Thoracic aorta (tissue), 2 donors: ENCODE measurements around the gene SLC4A9. TPM values are rescaled to one million over a fixed set of nuclear protein-coding genes. Genes with fewer than 3 reads are reported as not detected.

Source experiments
- ATAC-seq: fragments of 150-250 bp; one replicate; pipeline ENCODE4 v1.8.0; 2017; ENCODE audit warnings: low read depth; ENCODE audit not compliant: insufficient number of reproducible peaks, low FRiP score
- DNase-seq: peaks from one replicate; pipeline ENCODE4 v3.0.0-alpha.2; 2020; ENCODE audit warnings: low spot score
- H3K27ac ChIP-seq, 2 donors: fragments of 200-600 bp; sonication (generic); 1 replicate in 1 of 2; 2 replicates in 1 of 2; pipeline ENCODE4 v1.5.1; 2016; ENCODE audit warnings: mild to moderate bottlenecking in 2 of 2, moderate library complexity in 2 of 2
- H3K27me3 ChIP-seq: fragments of 200-600 bp; sonication (generic); replicated peaks from 2 replicates; pipeline ENCODE4 v1.6.0; 2016; ENCODE audit warnings: mild to moderate bottlenecking; ENCODE audit not compliant: insufficient read depth
- H3K36me3 ChIP-seq: fragments of 200-600 bp; sonication (generic); one replicate; pipeline ENCODE4 v1.5.1; 2016
- H3K4me1 ChIP-seq, 2 donors: fragments of 200-600 bp; sonication (generic); 1 replicate in 1 of 2; 2 replicates in 1 of 2; pipeline versions ENCODE4 v1.5.1 to v1.6.0; 2016; ENCODE audit warnings: low read depth in 2 of 2, mild to moderate bottlenecking in 1 of 2; ENCODE audit not compliant: control insufficient read depth in 1 of 2
- H3K4me3 ChIP-seq: fragments of 200-600 bp; sonication (generic); 2 replicates; pipeline ENCODE4 v1.5.1; 2016; ENCODE audit warnings: mild to moderate bottlenecking
- H3K9me3 ChIP-seq: fragments of 200-600 bp; sonication (generic); 2 replicates; pipeline ENCODE4 v1.5.1; 2016
- total RNA-seq, 2 donors: library from RNA; depleted of rRNA; stranded (reverse); fragments of >200 nt; gene quantifications; one replicate each; pipeline versions ENCODE4 v1.1.0 to v1.2.3, GENCODE V29; 2016
- TF ChIP-seq, protein P1 (sequence below): fragments of 200-600 bp; sonication (generic); IDR thresholded peaks from one replicate; pipeline ENCODE4 v1.5.1; 2019; ENCODE audit warnings: antibody characterized with exemption

Gene SLC4A9
- total RNA-seq, 2 donors from 2014 or later, result not detected

DNA sequence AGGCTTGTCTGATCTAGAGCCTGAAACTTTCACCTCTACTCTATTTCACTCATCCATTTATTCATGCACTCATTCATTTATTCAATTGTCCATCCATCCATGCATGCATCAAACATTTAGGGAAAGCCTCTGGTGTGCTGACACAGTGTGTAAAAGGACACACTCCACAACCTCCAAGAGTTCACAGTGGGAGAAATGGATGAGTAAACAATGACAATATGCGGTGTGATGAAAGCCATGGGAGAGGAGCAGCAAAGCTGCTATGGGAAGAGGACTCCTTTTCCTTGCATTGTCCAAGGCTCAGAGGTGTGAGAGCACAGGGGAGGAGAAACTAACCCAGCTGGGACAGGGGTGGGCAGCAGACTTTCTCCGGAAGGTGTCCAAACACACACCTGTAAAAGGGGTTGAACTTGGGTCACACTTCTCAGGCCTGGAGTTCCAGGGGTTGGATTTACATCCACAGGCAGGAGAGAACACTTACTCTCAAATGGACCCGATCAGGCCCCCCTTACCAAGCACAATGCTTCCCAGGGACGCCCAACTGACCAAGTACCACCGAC is 35.9 kb upstream of the SLC4A9 start:
- H3K4me3 ChIP-seq, result no peak overlapping the region
- no peaks in the 10 kb centered on the region for H3K9me3 ChIP-seq
- no peak for ATAC-seq
- no peak for DNase-seq
- no peaks in the 10 kb centered on the region for H3K27me3 ChIP-seq
- TF ChIP-seq, protein P1, sequence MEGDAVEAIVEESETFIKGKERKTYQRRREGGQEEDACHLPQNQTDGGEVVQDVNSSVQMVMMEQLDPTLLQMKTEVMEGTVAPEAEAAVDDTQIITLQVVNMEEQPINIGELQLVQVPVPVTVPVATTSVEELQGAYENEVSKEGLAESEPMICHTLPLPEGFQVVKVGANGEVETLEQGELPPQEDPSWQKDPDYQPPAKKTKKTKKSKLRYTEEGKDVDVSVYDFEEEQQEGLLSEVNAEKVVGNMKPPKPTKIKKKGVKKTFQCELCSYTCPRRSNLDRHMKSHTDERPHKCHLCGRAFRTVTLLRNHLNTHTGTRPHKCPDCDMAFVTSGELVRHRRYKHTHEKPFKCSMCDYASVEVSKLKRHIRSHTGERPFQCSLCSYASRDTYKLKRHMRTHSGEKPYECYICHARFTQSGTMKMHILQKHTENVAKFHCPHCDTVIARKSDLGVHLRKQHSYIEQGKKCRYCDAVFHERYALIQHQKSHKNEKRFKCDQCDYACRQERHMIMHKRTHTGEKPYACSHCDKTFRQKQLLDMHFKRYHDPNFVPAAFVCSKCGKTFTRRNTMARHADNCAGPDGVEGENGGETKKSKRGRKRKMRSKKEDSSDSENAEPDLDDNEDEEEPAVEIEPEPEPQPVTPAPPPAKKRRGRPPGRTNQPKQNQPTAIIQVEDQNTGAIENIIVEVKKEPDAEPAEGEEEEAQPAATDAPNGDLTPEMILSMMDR, result no peak
- H3K27ac ChIP-seq, result peak overlapping the region; percentile 72 to 83
- H3K4me1 ChIP-seq, result peaks cover 26 to 36% of the 10 kb centered on the region in 2 donors
- no peaks in the 10 kb centered on the region for H3K36me3 ChIP-seq

DNA sequence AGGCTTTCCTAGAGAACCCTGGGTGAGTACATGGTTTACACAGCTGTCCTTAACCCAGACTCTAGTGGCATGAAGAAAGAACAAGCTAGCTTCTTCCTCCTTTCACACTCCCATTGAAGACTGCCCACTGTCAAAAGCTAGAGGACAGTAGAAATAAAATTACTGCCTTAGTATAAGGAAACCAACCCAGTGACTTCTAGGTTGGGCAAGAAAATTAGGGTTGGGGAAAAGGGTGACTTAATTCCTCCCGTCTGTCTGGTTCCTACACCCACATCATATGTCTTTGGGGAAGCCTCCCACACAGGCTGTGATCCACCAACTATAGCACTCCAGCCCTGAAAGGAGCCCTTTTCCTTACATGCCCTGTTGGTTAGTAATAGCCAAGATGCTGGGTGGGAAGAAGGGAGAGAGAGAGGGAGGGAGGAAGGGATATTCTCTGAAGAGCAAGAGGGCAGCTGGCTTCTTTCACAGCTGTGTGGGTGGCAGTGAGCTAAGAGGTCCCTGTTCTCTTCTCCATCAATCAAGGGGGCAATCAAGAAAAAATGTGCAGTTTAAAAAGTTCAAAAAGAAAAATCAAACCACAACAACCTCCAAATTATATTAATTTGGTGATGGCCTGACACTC is 35.3 kb upstream of the SLC4A9 start:
- TF ChIP-seq, protein P1, result no peak
- H3K36me3 ChIP-seq, result no peaks in the 10 kb centered on the region
- H3K4me3 ChIP-seq, result no peak overlapping the region
- DNase-seq, result no peak
- H3K27ac ChIP-seq, result no peak overlapping the region
- H3K9me3 ChIP-seq, result no peaks in the 10 kb centered on the region
- H3K27me3 ChIP-seq, result no peaks in the 10 kb centered on the region
- ATAC-seq, result no peak
- peaks cover 26 to 36% of the 10 kb centered on the region in 2 donors for H3K4me1 ChIP-seq

DNA sequence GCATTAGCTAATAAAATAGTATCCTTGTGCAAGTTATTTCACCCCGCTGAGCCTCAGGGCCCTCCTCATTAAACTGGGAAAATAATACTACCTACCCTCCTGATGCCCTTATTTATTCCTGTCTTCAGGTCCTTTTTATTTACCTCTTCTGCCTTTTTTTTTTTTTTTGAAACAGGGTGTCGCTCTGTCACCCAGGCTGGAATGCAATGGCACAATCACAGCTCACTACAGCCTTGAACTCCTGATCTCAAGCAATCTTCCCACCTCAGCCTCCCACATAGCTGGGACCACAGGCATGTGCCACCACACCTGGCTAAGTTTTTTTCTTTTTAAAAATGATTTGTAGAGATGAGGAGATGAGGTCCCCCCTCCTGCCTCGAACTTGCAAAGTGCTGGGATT is 34.5 kb upstream of the SLC4A9 start:
- TF ChIP-seq, protein P1, result no peak
- DNase-seq (no peak), ATAC-seq (no peak)
- no peaks in the 10 kb centered on the region for H3K27me3 ChIP-seq
- H3K36me3 ChIP-seq, result no peaks in the 10 kb centered on the region
- H3K4me3 ChIP-seq, result no peak overlapping the region
- H3K4me1 ChIP-seq, result peaks cover 26 to 36% of the 10 kb centered on the region in 2 donors
- no peaks in the 10 kb centered on the region for H3K9me3 ChIP-seq
- no peak overlapping the region for H3K27ac ChIP-seq

DNA sequence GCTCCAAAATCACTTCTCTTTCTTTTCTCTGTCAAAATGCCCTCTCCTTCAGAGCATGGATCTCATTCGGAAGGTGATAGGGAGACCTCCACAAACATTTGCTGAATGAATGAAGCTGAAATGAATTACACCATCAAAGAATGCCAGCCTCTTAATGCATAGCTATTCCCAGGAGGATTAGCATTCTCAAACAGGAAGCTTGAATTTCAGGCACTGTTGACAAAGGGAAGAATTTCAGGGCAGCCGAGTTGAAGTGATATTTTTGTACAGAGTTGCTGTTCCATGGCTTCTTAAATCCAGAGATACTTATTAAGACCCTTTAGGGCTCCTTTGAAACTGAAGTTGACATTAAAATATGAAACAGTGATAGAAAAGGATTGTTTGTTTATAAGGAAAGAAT is 32.4 kb upstream of the SLC4A9 start:
- H3K4me3 ChIP-seq, result no peak overlapping the region
- no peaks in the 10 kb centered on the region for H3K9me3 ChIP-seq
- no peaks in the 10 kb centered on the region for H3K36me3 ChIP-seq
- TF ChIP-seq, protein P1, result no peak
- no peak for DNase-seq
- H3K27ac ChIP-seq, result no peak overlapping the region
- no peak for ATAC-seq
- H3K4me1 ChIP-seq, result peaks cover 20 to 34% of the 10 kb centered on the region in 2 donors
- H3K27me3 ChIP-seq, result no peaks in the 10 kb centered on the region

DNA sequence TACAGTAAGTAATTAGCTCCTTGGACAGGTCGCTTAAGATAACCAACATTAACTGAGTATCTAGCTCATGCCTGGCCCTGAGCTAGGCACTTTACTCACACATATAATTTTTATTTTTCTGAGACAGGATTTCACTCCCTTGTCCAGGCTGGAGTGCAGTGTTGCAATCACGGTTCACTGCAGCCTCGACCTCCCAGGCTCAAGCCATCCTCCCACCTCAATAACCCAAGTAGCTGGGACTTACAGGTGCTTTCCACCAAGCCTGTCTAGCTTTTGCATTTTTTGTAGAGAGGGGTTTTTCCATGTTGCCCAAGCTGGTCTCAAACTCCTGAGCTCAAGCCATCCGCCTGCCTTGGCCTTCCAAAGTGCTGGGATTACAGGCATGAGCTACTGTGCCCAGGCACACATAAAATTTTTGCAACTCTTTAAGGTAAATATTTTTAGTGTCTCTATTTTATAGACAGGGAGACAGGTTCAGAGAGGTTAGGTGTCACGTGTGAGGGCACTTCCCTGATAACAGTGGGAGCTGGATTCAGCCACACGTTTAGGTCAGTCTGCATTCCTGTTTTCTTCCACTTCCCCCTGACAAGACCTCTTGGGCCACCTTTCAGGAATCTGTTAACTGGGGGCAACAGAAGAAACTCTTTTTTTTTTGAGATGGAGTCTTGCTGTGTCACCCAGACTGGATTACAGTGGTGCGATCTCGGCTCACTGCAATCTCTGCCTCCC is 31.8 kb upstream of the SLC4A9 start:
- Histone ChIP-seq H3K27me3 (no peaks in the 10 kb centered on the region), H3K4me3 (no peak overlapping the region), H3K4me1 (peaks cover 16 to 28% of the 10 kb centered on the region in 2 donors), H3K36me3 (no peaks in the 10 kb centered on the region), H3K9me3 (no peaks in the 10 kb centered on the region), H3K27ac (no peak overlapping the region)
- ATAC-seq (no peak), DNase-seq (no peak)
- TF ChIP-seq, protein P1, result no peak
